Cerebellar nuclear complex (tissue), 1 donor: ENCODE measurements around the gene SLC35G3.
"Not testable (repeated sequence)": the region's sequence is repeated elsewhere in the genome, so short reads cannot be mapped to it uniquely, and the experiment has no call there.

Experiments
- DNase-seq, 2 experiments: peaks; one replicate each; lab custom pipeline; 2025; lab: John Stamatoyannopoulos, UW

The SLC35G3 gene

DNA sequence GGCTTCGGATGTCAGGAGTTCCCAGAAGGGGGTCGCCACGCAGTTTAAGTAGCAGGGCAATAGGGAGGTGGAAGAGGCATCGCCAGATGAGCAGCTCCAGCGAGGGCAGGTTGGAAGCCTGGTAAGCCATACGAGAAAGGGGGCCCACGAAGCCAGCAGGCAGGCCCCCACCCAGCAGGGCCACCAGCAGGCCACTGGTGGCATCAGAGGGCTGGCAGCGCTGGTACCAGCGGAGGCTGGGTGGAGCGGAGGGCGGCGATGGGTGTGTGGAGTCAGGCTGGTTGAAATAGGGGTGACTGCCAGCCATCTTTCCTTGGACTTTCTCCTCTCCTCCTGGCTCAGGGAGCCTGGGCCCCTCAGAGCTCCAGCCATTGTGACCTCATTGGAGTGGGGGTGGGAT is at the start of gene SLC35G3:
TSS of gene SLC35G3 (minus strand) at position 393 of the 400 bp plus-strand sequence. CDS start at position 307, 86 bp downstream.
- DNase-seq: not testable (repeated sequence)

DNA sequence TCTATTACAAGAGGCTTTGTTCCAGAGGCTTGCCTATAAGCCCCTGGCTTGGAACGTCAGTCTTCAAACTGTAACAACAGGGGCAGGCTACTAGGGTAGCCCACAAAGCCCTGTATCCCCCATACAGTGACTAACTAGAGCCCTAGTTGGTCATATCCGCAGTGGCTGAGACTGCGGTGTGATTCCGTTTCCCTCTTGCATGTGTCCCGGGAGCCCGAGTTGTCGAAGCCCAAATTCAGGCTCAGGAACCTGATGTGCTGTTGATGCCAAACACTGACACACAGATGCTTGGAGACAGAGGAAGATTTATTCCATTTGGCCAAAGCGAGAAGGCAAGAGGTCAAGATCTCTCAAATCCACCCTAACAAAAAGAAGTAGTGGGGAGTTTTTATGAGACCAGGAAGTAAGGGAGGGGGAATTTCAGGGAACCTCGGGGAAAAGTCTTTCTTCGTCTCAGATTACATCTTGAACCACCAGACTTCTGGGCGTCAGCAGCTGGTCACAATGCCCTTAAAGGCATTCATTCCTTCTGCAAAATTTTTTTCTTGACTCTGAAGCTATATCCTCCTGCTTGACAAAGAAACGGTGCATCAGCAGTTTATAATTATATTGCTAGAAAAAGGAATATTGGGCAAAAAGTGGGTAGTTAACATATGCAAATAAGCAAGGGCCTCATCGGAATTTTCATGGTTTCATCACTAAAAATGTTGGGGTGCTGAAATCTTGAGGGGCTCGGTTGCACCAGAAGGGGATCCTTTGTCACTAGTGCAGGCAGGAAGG is 49.6 kb upstream of the SLC35G3 start:
- peak in 1 of 2 experiments; percentile 1 for DNase-seq

DNA sequence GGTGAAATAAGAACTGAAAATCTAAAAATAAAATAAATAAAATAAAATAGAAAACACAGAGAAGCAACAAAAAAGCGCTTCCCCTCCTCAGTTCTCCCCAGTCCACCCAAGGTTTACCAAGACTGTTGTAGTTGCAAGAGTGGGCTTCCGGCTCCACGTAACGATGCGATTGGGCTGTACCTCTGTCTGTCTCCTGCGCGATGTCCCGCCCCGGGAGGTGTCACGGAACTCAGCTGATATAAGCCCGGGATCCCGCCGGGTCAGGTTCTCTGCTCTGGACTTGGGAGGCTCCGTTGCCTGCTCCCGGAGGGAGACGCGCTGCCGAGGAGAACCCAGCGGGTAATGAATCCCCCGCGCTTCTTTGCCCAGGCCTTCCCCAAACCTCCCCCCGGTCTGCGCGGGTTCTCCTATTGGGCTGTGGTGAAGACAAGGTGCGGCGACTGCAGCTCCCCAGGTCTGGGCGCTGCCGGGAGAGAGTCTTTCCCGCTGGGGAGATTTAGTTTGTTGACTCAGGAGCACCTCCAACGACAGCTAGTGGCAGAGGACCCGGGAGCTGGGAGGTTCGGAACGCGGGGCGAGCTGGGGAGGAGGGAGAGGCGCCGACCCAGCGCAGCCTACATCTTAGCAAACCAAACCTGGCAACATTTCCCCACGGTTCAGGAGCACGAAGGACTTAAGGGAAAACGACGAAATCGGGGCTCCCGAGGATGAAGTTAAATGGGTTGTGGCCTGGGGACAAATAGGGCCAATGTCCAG is 48.8 kb upstream of the SLC35G3 start, which contains the start of gene SLFN5:
TSS of gene SLFN5 (plus strand) at position 268 of the 756 bp plus-strand sequence. CDS start 15,619 bp downstream, outside the sequence.
- DNase-seq: peak in 1 of 2 experiments; percentile 63

DNA sequence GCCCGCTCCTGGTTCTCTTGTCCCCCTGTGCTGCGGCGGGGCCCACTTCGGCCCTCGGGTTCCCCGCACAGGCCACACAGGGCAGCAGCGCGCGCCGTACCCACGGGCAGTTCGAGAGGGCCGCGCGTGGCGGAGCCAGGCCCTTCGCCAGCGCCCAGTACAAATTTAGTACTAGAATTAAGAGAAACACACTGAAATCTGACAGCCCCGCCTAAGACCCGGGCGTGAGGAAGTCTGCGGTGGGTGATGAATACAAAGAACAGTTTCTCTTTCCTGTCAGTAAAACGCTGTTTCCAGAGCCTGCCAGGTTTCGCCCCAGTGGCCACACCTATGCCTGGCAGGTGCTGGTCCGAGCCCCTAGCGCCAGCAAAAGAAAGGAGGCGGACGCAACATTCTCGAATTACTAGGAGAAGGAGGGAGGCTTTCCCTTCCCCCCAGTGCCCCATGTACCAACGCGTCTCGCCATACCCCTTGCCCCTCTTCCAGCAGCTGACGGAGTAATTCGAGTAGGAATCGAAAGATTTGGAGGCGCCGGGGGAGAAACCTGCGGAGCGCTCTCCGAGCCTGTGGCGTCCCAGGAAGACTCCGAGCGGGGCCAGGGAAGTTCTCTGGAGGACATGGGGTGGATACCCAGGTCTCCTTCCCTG is 48.1 kb upstream of the SLC35G3 start:
- peak in 1 of 2 experiments; percentile 4 for DNase-seq

DNA sequence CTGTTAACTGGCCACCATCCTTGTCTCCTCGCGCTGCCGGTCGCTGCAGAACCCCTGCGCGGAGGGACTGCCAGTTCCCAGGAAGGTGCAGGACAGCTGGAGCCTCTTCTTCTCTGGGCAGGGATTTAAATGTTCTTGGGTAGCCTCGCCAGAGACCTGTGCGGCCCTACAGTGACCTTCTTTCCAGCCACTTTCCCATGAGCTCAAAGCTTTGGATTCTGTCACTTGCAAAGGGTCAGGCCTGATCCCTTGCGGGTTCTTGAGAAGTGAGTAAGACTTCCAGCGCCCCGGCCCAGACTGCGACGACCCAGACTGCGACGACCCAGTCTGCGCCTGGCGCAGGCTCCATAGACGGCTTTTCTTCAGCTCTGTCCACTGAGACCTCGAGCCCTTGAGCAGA is 47.3 kb upstream of the SLC35G3 start:
- DNase-seq: no peak

DNA sequence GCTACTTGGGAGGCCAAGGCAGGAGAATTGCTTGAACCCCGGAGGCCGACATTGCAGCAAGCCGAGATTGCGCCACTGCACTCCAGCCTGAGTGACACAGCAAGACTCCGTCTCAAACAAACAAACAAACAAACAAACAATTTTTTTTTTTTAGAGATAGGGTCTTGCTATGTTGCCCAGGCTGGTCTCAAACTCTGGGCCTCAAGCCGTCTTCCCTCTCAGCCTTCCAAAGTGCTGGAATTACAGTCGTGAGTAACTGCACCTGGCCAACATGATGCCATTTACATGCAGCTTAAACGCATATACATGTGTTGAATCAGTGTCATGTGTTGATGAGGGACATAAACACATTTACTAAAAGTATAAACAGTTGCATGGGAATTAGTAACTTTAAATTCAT is 46.7 kb upstream of the SLC35G3 start:
- DNase-seq: no peak

DNA sequence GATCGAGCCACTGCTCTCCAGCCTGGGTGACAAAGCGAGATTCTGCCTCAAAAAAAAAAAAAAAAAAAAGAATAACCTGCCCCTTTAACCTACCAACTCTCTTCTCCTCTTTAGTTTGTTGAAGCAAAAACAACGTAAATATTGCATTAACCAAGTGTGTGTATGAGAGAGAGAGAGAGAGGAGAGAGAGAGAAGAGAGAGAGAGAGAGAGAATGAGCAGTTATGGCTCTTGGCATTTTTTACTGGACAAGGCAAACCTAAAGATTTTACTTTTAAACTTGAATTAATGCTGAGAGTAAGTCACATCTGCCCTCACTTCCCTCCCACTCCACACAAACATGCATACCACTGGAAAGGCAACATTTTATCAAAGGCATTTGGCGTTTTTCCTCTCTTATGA is 45.6 kb upstream of the SLC35G3 start:
- DNase-seq: no peak

DNA sequence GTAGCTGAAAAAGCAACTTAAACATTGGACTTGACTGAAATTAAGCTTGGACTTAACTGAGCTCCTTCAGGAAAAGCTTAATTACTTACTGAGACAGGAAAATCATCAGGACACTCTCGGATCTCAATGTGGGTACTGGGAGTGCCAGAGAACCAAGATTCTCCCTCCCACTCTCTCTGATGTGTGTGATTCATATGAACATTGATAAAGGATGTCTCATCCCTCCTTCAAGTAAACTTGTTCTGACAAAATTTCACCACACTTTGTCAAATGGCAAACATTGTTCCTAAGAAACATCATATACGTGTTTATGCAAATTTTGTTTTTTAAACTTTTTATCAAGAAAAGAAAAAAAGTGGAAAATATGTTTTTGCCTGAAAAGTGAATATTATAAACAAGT is 44.6 kb upstream of the SLC35G3 start:
- DNase-seq: no peak

DNA sequence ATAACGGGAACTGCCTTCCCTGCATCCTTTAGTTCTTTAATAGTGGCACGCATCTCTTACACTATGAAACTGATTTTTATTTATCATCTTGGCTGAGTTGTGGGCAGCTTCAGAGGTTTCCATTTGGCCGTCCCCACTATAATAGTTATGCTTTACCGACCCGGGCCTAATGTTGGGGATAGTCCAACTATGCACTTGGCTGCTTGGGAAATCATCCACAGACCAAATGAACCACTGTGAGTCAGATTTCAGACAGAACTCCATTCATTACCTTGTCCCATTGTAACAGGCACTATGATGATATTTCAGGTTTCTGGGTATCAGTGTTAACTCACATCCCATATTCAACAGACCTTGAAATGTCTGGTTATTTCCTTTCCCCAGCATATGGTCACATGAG is 42.6 kb upstream of the SLC35G3 start:
- DNase-seq: no peak

DNA sequence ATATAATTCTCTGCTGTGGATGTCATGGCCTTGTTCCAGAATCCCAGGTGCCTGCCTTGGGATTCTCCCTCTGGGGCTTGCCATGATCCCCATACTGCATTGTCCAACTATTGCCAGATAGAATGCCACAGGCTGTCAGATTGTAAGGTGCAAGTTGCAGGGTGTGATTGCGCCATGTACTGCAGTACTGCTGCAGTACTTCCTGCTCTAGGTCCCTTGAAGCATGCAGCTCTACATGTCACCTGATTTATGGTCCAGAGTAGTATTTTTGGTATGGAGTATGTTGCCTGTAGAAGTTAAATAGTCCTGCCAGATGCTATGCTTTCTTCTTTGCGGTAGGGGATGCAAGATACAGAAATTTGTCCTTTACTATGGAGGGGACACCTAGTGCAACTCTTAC is 41.7 kb upstream of the SLC35G3 start:
- DNase-seq: no peak

DNA sequence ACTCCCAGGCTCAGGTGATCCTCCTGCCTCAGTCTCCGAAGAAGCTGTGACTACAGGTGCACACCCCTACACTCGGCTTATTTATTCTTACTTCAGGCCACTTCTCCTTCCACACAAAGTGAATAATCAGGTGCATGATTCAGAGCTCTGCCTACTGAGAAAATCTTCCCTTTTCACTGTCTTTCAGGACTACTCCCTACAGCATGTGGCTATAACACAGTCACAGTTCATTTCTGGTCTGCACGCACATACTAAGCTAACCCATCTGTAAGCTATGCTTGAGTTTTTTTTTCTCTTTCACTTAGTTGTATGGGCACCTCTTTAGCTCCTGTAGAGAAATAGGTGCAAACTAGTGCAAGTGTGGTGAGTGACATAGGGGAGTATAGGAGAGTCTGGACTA is 41.1 kb upstream of the SLC35G3 start:
- no peak for DNase-seq

DNA sequence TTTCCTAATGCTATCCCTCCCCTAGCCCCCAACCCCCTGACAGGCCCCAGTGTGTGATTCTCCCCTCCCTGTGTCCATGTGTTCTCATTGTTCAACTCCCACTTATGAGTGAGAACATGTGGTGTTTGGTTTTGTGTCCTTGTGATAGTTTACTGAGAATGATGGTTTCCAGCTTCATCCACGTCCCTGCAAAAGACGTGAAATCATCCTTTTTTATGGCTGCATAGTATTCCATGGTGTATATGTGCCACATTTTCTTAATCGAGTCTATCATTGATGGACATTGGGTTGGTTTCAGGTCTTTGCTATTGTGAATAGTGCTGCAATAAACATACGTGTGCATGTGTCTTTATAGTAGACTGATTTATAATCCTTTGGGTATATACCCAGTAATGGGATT is 40.1 kb upstream of the SLC35G3 start:
- DNase-seq: not testable (repeated sequence)

DNA sequence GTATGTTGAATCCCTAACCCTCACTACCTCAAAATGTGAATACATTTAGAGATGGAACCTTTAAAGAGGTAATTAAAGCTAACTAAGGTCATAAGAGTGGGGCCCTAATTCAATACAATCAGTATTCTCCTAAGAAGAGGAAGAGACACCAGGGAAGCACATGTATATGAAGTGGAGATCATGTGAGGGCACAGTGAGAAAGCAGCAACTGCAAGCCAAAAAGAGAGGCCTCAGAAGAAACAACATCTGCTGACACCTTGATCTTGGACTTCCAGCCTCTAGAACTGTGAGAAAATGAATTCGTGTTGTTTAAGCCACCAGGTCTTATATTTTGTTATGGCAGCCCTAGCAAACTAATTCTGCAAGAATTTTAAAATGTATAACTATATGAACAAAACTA is 35.4 kb upstream of the SLC35G3 start:
- DNase-seq: no peak

DNA sequence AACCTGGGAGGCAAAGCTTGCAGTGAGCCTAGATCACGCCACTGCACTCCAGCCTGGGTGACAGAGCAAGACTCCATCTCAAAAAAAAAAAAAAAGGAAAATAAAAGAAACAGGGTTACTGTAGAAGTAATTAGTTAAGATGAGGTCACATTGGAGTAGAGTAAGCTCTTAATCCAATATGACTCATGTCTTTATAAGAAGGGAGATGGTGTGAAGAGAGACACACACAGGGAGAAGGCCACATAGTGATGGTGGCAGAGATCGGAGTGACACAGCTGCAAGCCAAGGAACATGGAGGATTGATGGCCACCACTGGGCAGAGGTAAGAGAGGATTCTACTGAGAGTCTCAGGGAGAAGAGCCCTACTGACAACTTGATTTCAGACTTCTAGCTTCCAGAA is 33.4 kb upstream of the SLC35G3 start:
- DNase-seq: no peak

DNA sequence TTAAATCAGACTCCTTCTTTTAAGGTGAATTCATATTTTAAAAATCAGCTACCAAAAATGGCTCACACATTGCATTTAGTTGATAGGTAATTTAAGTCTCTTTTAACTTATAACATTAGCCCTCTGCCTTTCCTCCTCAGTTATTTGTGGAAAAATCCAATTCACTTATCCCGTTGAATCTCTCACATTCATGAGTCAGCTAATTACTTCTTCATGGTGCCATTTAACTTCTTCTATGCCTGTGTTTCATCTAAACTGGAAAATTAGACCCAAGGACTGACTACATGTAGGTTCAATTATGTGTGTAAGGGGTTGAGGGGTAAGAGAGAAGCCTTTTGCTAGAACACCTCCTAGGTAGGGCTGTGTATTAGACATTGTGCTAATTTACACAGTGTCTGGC is 30.2 kb upstream of the SLC35G3 start:
- no peak for DNase-seq

DNA sequence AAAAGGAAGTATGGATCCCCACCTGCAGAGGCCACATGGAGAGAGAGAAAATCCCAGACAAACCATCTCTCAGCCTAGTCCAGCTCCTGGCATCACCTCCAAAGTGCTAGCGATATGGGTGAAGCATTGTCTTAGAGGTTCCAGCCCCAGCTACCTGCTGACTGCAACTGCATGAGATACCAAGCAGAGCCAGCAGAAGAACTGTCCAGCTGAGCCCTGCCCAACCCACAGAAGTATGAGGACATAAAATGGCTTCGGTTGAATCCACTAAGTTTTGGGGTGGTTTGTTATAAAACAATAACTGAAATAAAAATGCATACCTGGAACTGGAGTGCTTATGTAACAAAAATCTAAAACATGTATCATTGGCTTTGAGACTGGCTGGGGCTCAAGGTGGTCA is 28.3 kb upstream of the SLC35G3 start:
- no peak for DNase-seq

DNA sequence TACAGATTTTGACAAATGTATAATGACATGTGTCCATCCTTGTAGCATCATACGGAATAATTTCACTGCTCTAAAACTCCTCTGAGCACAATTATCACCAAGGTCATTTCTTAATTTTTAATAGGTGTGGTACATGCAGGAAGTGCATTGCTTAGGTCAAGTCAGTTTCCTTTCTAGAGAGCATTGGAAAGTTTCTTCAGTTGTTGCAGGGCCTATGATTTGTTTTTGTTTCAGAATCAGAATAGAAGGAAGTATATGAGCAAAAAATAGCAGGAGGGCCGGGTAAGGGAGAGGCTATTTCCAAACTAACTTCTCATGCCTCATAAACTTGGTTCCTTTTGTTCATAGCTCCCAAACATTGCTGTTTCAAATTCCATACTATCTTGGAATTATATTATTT is 24.7 kb upstream of the SLC35G3 start:
- DNase-seq: no peak

DNA sequence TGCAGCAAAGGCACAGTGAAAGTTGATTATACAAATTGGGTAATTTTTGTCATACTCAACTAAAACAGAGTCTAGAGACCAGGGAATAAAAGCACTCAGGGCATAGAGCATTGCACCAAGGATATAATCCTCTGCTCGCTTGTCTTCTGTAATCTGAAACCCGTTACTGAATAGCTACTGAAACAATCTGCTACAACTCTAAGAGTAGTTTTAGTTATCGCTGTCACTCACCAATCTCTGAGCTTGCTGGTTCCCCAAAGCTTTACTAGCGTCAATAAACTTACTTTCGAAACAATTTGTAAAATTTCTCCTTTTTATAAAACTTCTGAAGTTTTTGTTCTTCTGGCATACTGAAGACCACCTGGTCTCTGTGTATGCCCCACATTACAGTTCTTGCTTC is 22.9 kb upstream of the SLC35G3 start:
- no peak for DNase-seq

DNA sequence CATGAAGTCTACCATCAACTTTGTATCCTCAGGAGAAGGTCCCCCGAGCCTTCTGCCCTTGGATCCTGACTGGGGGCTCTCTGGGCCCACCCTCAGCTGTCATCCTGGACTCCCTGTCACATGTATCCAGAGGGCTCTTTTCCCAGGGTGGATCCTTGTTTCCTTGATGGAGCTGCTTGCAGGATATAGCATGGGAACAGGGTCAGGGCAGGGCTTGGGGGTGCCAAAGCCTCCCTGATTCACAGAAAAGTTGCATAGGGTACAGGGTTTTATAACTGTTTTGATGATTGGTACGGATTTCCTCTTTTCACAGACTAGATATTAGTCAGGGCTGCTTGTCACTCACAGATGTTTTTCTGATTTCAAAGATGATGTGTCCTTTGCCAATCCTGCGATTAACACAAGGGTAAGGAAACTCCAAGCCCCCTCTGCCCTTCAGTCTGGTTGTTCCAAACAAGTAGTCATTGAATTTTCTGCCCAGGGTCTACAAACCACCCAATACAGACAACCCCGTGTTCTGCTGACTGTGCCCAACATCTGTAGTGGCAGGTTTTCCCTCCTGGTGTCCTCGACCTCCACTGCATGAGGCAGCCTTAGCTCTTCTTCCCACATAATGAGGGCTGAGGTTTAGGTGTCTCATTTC is 20.6 kb upstream of the SLC35G3 start:
- no peak for DNase-seq

DNA sequence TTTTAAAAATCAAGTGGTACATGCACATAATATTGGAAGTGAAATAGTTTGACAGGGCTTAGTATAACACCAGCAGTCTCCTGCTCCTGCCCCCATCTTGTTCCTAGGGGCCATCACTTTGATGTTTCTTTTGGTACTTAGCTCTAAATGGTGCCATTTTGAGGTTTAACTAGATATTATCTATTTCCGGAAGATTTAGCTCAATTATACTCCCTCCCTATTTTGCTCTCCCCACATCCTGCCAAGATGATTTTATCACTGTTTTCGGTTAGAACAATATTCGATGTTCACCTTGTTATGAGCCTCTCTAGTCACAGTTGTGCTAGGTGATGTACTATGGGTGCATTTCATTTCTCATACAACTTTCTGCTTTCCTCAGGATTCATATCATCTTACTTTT is 20.0 kb upstream of the SLC35G3 start:
- no peak for DNase-seq

DNA sequence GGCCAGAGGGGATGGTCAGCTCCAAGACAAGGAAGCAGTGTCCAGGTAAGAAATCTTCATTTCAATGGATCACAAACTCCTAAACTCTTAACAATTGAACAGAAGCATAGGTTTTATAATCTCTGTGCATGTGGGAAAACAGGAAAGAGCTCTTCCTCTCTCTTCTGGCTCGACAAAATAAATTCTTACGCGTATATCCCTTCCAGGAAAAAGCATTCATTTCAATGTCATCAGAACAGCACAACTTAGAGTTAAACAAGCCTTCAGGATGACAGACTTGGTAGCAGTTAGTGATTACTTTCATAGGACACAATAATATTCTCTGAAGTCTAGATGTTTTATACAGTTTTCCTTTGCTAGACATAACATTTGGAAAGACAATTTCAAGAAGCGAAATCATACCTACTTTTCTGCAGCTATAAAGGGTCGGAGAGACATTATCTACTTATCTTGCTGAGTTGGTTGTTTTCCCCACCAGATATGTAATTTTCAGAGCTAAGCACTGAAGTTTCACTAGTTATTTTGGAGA is 19.3 kb upstream of the SLC35G3 start:
- no peak for DNase-seq

DNA sequence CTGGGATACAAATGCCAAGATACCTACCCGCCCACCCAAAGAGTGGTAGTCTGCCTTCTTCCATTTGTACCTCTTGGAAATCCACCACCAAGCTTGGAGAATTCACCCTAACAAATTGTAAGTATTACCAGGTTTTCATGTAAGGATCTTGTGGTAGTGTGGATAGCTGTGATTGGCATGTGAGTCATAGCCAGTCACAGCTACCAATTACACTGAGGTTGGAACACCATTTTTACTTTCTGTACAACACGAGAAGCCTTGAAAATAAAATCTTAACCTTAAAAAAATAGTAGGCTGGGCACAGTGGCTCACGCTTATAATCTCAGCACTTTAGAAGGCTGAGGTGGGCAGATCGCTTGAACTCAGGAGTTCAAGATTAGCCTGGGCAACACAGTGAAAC is 18.5 kb upstream of the SLC35G3 start:
- no peak for DNase-seq
